Femur (tissue), 1 donor: ENCODE data around the gene SMIM29.
"Not testable (repeated sequence)": the region's sequence is repeated elsewhere in the genome, so short reads cannot be mapped to it uniquely, and the experiment has no call there.

Source experiments
- DNase-seq: peaks from one replicate; pipeline ENCODE4 v3.0.0-alpha.2; 2017

SMIM29 gene

GRCh38 chr6:34267746-34268145 lies 18.9 kb upstream of the SMIM29 start:
- DNase-seq: no peak

- not testable (repeated sequence) for DNase-seq
Measured at GRCh38 chr6:34263484-34263883, 14.7 kb upstream of the SMIM29 start.

- no peak for DNase-seq
Measured at GRCh38 chr6:34260576-34261267, 11.9 kb upstream of the SMIM29 start.

- DNase-seq: no peak
Measured at GRCh38 chr6:34259529-34260069, 10.8 kb upstream of the SMIM29 start.

GRCh38 chr6:34252395-34252794 lies 3.6 kb upstream of the SMIM29 start:
- DNase-seq: not testable (repeated sequence)

- DNase-seq: no peak
Measured at GRCh38 chr6:34249469-34250261, 859 bp upstream of the SMIM29 start.

- peak; percentile 77 for DNase-seq
Measured at GRCh38 chr6:34248198-34248726, 544 bp downstream of the SMIM29 start.

GRCh38 chr6:34247481-34248197 lies 1.2 kb downstream of the SMIM29 start:
- DNase-seq: no peak

- peak; percentile 35 for DNase-seq
Measured at GRCh38 chr6:34246563-34247391, 2.0 kb downstream of the SMIM29 start.

- no peak for DNase-seq
Measured at GRCh38 chr6:34246249-34246562, 2.6 kb downstream of the SMIM29 start.

- DNase-seq: not testable (repeated sequence)
Measured at GRCh38 chr6:34245761-34246140, 3.1 kb downstream of the SMIM29 start.

GRCh38 chr6:34245032-34245760 lies 3.6 kb downstream of the SMIM29 start:
- DNase-seq: not testable (repeated sequence)

- peak; percentile 50 for DNase-seq
Measured at GRCh38 chr6:34243901-34244884, 4.6 kb downstream of the SMIM29 start.

- no peak for DNase-seq
Measured at GRCh38 chr6:34243131-34243771, 5.6 kb downstream of the SMIM29 start.

GRCh38 chr6:34242252-34243130 lies 6.3 kb downstream of the SMIM29 start:
- no peak for DNase-seq

GRCh38 chr6:34241351-34242215 lies 7.2 kb downstream of the SMIM29 start:
- DNase-seq: no peak
